ENCODE data around the gene XRCC1. TPM values are rescaled to one million over a fixed set of nuclear protein-coding genes. Genes with fewer than 3 reads are reported as not detected.

XRCC1 gene
- total RNA-seq, 1 experiment from 2014 or later = 38.0 TPM

DNA sequence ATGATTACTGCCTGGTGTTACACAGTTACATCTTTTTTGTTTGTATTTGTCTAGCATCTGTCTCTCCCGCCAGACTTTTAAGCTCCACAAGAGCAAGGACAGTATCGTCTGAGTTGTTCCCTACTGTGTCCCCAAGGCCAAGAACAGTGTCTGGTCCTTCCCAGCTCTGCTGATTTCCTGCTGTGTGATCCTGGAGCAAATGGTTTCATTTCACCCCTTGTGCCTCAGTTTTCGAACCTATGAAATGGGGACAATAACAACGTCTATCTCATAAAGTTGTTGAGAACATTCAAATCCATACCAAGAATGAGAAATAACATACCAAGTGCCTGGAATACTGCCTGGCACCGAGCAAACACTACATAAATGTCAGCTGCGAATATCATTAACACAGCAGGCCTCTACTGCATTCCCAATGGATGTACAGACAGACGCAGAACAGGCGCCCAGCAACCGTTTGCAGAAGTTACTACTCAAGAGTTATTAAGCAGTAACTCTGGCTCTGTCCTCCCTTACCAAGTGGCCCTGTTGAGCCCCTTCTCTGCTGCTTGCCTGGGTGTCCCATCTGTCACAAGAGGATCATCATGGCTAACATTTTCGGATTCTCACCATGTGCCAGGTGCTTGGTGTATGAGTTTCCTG lies 11.4 kb downstream of the XRCC1 start:
- no peak for DNase-seq
- Histone ChIP-seq H2BK15ac (ENCODE audit: low read depth, low read length) (no peak overlapping the region), H3K56ac (ENCODE audit: insufficient read length, low read depth, low read length) (no peak overlapping the region), H3K79me2 (ENCODE audit: insufficient read depth, low read length) (no peaks in the 10 kb centered on the region), H3K27ac (ENCODE audit: insufficient read length, low read depth, low read length) (no peak overlapping the region), H3K23ac (ENCODE audit: insufficient read length, low read depth, low read length) (no peak overlapping the region), H3K4me1 (ENCODE audit: insufficient read depth, low read length) (no peaks in the 10 kb centered on the region), H4K5ac (ENCODE audit: insufficient read length, low read depth, low read length) (no peak overlapping the region), H3K27me3 (ENCODE audit: insufficient read depth, low read length) (no peaks in the 10 kb centered on the region), H3K9ac (ENCODE audit: extremely low read depth, insufficient read length, low read length) (no peak overlapping the region), H3K23me2 (ENCODE audit: insufficient read length, low read depth, low read length, poor library complexity, severe bottlenecking) (no peaks in the 10 kb centered on the region), H4K8ac (replicated peaks; ENCODE audit: insufficient read length, low read depth, low read length) (no peak overlapping the region), H2BK120ac (ENCODE audit: low read depth, low read length, poor library complexity, severe bottlenecking) (no peak overlapping the region), H2BK12ac (ENCODE audit: insufficient read length, low read depth, low read length) (no peak overlapping the region), H4K20me1 (ENCODE audit: control insufficient read depth, insufficient read depth, insufficient read length) (no peaks in the 10 kb centered on the region), H3K79me1 (ENCODE audit: insufficient read depth, low read depth, low read length, poor library complexity, severe bottlenecking) (no peaks in the 10 kb centered on the region), H3K9me3 (ENCODE audit: control insufficient read depth, low read depth, low read length) (no peaks in the 10 kb centered on the region), H3K4me2 (ENCODE audit: insufficient read depth, insufficient read length, low read length) (no peak overlapping the region), H3K4ac (ENCODE audit: low read depth, low read length) (no peak overlapping the region), H3T11ph (ENCODE audit: low read length) (no peak overlapping the region), H2BK20ac (ENCODE audit: low read depth, low read length, poor library complexity, severe bottlenecking) (no peak overlapping the region), H2BK5ac (ENCODE audit: insufficient read length, low read length) (no peak overlapping the region), H3K18ac (ENCODE audit: insufficient read length, low read depth, low read length) (no peak overlapping the region), H3K14ac (ENCODE audit: insufficient read depth, low read length) (no peak overlapping the region), H2AK5ac (ENCODE audit: insufficient read length, low read length) (no peak overlapping the region), H2AFZ (ENCODE audit: low read length) (no peak overlapping the region), H4K91ac (ENCODE audit: insufficient read length, low read depth, low read length) (no peak overlapping the region)
- H3K36me3 Mint-ChIP-seq (ENCODE audit: insufficient read depth in 1 of 3, low read depth in 3 of 3) = peaks cover 6 to 26% (median 19%) of the 10 kb centered on the region in 3 experiments; a peak in 6 of 7 replicates
- no peaks in the 10 kb centered on the region; the same call in 1 of the 2 replicates for H3K27me3 Mint-ChIP-seq (ENCODE audit: low read depth)
- H3K4me3 Mint-ChIP-seq = no peak overlapping the region
- no peaks in the 10 kb centered on the region for H3K4me1 Mint-ChIP-seq
- WGBS (ENCODE audit: extremely low coverage, insufficient read length, low lambda C conversion rate) = no CpG with 5 or more reads among the region's 10 CpGs
- TF ChIP-seq, protein P1, sequence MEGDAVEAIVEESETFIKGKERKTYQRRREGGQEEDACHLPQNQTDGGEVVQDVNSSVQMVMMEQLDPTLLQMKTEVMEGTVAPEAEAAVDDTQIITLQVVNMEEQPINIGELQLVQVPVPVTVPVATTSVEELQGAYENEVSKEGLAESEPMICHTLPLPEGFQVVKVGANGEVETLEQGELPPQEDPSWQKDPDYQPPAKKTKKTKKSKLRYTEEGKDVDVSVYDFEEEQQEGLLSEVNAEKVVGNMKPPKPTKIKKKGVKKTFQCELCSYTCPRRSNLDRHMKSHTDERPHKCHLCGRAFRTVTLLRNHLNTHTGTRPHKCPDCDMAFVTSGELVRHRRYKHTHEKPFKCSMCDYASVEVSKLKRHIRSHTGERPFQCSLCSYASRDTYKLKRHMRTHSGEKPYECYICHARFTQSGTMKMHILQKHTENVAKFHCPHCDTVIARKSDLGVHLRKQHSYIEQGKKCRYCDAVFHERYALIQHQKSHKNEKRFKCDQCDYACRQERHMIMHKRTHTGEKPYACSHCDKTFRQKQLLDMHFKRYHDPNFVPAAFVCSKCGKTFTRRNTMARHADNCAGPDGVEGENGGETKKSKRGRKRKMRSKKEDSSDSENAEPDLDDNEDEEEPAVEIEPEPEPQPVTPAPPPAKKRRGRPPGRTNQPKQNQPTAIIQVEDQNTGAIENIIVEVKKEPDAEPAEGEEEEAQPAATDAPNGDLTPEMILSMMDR (conservative IDR thresholded peaks at IDR 0.05) = no peak
- no peak overlapping the region; a peak in 1 of 7 replicates for H3K27ac Mint-ChIP-seq
- H3K9me3 Mint-ChIP-seq = no peaks in the 10 kb centered on the region

All from H9 (cell line).